ENCODE results near the gene RGL2.

DNA sequence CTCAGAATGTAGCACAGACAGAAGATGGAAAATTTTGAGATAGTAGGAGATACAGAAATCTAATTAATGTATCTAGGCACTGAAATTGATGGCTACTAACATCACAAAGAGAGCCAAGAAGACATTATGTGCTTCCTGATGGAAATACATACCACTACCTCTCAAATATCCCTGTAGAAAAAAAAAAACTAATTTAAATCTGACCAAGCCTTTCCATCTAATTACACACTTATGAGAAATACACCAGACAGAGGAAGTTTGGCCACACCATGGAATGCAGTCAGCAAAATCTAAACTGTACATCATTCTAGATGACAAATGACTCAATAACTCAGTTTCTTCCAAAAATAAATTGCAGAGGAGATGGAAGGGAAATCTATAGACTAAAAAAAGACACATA lies 46.0 kb downstream of the RGL2 start:
- TF ChIP-seq, protein P1, sequence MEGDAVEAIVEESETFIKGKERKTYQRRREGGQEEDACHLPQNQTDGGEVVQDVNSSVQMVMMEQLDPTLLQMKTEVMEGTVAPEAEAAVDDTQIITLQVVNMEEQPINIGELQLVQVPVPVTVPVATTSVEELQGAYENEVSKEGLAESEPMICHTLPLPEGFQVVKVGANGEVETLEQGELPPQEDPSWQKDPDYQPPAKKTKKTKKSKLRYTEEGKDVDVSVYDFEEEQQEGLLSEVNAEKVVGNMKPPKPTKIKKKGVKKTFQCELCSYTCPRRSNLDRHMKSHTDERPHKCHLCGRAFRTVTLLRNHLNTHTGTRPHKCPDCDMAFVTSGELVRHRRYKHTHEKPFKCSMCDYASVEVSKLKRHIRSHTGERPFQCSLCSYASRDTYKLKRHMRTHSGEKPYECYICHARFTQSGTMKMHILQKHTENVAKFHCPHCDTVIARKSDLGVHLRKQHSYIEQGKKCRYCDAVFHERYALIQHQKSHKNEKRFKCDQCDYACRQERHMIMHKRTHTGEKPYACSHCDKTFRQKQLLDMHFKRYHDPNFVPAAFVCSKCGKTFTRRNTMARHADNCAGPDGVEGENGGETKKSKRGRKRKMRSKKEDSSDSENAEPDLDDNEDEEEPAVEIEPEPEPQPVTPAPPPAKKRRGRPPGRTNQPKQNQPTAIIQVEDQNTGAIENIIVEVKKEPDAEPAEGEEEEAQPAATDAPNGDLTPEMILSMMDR (IDR thresholded peaks at IDR 0.05), result no peak
- TF ChIP-seq POLR2A (IDR thresholded peaks at IDR 0.05), result no peak
